Esophagus muscularis mucosa (tissue), 3 donors: ENCODE data around the gene NR4A3.

Experiments
- EP300 ChIP-seq: sonication (generic); formaldehyde crosslinking; IDR thresholded peaks from one replicate; pipeline ENCODE4 v1.6.1; 2017; ENCODE audit warnings: antibody characterized with exemption
- TF ChIP-seq, protein P1 (sequence below), 3 experiments: fragments of 200-600 bp in 2 of 3; fragments of 450-650 bp in 1 of 3; sonication (generic) in 2 of 3; IDR thresholded peaks; one replicate each; pipeline ENCODE4 v1.5.1; 2017 to 2019; ENCODE audit warnings: antibody characterized with exemption in 3 of 3, mild to moderate bottlenecking in 2 of 3, moderate library complexity in 1 of 3

GRCh38 chr9:99873943-99874584 is 52.4 kb downstream of the NR4A3 start:
- no peak for TF ChIP-seq EP300
- TF ChIP-seq, protein P1, sequence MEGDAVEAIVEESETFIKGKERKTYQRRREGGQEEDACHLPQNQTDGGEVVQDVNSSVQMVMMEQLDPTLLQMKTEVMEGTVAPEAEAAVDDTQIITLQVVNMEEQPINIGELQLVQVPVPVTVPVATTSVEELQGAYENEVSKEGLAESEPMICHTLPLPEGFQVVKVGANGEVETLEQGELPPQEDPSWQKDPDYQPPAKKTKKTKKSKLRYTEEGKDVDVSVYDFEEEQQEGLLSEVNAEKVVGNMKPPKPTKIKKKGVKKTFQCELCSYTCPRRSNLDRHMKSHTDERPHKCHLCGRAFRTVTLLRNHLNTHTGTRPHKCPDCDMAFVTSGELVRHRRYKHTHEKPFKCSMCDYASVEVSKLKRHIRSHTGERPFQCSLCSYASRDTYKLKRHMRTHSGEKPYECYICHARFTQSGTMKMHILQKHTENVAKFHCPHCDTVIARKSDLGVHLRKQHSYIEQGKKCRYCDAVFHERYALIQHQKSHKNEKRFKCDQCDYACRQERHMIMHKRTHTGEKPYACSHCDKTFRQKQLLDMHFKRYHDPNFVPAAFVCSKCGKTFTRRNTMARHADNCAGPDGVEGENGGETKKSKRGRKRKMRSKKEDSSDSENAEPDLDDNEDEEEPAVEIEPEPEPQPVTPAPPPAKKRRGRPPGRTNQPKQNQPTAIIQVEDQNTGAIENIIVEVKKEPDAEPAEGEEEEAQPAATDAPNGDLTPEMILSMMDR (IDR thresholded peaks at IDR 0.05) = no peak
